ENCODE results near the gene DCTD.

DCTD gene

DNA sequence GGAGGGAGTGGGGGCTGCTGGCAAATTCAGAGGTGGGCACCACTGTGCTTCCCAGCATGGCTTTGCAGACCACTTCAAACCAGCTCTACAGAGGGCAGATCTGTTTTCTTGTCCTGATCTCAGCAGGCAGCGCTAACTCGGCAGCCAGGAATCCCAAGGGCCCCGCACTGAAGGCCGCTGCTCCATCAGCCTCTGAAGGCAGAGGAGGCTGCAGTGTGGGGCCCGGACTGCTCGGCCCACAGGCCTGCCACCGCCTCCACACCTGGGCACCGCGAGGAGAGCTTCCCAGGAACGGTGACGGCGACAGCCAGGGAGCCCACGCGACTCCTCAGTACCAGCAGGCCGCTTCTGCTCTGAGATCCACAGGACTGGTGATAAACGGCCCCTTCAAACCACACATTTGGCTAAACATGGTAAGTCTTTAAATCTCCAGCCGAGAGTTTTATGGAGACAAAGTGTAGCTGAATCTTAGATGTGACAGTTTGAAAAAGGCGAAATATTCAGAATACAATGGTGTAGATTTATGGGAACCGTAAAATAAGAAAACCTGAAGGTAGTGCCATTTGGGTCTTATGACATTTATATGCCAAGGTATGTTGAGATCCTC, 23.6 kb downstream of the DCTD start:
- no peak for DNase-seq (ENCODE audit: low read depth in 2 of 2)

DNA sequence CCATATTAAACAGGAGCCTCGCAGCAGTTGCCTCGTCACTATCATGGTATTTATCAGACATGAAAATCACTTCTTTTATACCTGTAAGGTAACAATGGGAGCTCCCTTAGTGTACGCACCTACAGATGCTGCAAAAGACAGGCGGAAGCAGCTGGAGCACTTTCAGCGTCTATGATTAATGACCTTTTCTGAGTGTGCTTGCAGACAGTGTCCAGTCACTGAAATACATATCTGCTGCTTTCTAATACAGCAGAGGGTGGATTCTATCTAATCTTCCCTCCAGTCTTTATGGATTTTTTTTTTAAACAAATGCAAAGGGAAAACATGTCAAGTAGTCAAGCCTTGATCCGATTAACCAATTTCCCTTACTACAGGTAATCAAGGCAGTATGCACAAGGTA, 24.1 kb downstream of the DCTD start:
- no peak for DNase-seq (ENCODE audit: low read depth in 2 of 2)

DNA sequence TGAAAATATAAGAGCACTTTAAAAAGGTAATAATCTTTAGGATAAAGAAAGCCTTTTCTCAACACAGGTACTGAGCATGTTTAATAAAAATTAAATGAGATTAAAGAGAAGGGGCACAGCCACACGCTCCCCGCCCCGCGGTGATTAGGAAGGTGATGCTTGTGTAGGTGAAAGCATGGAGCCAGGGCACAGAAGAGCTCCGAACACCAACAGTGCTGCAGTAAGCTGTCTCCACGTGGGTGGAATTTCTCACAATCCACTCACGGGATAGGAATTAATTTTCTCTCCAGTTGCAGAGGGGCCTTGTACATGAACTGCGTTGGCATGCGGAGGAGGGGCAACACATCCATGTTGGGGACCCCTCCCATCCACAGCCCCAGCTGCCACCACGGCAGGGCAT, 27.0 kb downstream of the DCTD start:
- no peak for DNase-seq (ENCODE audit: low read depth in 2 of 2)

DNA sequence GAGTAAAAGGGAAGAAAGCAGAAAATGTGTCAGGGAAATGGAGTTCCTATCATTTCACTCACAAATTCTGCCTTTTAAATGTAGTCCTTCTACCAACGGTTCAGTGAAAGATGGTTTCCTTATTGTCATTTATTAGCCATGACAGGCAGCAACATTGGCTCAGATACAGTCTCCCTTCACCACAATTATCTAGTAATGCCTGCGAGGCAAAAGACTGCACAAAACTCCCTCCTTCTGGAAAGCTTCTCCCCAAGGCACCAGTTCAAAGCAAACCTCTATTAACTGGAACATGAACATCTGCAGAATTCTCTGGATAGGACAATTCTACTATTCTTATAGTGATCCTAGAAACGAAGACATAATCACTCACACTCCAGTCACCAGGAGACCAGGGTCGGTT, 28.3 kb downstream of the DCTD start:
- DNase-seq (ENCODE audit: low read depth in 2 of 2) = no peak

DNA sequence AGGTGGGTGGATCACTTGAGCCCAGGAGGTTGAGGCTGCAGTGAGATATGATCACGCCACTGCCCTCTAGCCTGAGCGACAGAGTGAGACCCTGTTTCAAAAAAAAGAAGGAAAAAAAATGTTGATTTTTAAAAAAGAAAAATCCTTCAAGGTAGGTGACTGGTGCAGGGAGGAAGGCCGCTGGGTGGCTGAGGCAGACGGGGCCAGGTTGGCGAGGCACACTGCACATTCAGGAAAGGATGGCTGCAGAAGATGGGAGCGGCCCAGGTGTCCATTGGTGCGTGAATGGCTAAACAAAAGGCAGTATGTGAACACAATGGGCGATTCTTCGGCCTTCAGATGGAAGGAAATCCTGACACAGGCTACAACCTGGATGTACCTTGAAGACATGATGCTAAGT, 30.4 kb downstream of the DCTD start:
- DNase-seq (ENCODE audit: low read depth in 2 of 2) = no peak

DNA sequence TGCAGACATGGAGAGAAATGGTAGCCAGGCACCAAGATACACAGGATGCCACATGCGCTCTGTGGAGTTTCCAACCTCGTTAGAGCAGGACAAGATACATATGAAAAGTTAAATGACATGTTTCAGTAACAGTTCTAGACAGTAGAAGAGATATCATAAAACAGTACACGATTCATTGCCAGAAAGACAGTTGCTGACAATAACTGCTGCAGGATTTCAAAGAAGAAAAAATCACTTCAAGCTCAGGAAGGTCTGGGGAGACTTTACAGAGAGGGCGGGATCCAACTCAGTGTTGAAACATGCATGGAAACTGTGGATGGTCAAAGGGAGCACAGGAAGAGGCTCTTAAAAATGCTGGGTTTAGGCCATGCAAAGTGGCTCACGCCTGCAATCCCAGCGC, 31.0 kb downstream of the DCTD start:
- no peak for DNase-seq (ENCODE audit: low read depth in 2 of 2)

DNA sequence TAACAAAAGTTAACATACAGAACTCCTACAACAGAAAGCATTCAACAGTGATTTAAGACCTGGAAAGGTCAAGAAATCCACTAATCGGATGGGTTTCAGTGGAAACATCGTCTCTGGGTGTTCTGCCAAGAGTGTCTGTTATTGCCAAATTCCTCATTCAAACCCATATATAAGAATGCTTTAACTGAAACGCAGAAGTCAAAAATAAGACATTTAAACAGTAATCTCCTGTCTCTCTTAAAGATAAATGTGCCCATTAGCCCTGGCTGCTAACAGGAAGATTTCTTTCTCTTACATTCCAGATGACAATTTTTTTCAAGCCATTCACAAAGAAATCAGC, 31.5 kb downstream of the DCTD start:
- no peak for DNase-seq (ENCODE audit: low read depth in 2 of 2)

DNA sequence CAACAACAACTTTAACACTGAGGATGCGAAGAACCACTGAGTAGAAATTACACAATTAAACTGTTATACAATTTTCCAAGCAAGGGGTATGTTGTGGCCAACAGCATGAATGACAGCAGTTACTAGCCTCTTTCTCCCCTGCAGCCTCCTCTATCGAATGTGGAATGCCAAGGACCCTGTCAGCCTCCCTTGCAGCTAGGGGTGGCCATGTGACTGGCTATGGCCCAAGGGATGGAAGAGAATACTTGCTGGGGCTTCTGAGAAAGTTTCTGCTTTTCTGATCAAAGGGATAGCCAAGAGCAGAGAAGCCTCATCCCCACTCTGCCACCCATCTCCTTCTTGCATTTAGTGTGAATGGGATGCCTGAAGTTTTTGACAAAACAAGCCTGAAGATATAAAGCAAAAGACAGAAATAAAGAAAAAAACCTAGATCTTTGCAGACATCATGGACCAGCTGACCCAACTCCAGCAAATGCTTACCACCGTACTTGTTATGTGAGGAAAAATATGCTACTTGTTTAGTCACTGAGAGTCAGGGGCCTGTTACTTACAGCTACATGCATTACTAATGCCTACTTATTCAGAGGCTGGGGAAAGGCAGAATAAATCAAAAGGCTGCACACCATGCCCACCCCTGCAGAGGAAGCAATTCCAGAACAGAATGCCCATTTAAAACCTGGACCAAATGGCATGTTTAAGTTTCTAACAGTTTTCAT, 32.0 kb downstream of the DCTD start:
- no peak for DNase-seq (ENCODE audit: low read depth in 2 of 2)

DNA sequence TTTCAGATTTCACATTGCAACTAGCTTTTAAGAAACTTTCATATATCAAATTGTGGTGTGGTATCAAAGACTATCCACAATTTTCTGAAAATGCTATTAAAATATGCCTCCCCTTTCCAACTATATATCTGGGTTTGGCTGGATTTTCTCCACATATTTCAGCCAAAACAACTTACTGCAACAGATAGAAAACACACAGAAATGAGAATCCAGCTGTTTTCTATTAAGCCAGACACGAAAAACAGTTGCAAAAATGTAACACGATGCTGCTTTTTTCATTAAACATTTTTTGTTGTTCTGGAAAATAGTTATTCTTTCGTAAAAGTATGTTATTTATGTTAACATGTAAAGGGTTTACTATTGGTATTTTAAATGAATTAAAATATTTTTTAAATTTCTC, 33.1 kb downstream of the DCTD start:
- DNase-seq (ENCODE audit: low read depth in 2 of 2) = no peak

DNA sequence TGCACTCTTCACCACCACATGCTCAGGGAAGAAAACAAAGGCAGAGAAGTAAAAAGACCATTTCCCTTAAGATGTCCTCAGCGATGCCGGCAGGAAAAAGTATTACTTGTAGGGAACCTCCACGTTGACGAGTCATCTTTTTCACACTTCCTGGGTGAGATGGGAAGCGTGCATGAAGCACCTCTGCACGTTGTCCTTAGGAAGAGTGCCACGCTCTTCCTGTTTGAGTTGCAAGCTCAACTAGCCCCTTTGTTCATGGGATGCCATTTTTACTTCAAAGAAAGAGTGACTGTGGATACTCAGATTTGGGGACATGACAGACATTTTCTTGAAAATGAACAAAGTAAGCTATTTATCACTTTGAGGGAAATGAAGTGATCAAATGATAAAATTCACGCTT, 33.8 kb downstream of the DCTD start:
- DNase-seq (ENCODE audit: low read depth in 2 of 2) = no peak

DNA sequence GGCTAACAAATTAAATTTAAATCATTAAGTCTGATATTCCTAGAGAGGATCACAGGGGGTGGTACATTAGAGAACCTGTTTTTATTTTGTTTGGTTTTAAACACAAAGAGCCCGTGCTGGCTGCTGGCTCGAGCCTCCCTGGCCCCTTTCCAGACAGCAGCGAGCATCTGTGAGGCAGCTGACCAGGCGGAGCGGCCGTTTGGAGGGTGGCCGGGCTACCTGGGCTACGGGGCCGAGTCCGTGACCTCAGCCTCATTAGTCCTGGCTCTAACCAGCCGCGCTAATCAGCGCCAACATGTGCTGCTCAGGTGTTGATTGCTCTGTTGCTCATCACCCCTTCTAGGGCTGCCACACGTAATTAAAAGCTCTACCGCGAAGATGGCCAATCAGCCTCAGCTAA, 35.3 kb downstream of the DCTD start:
- no peak for DNase-seq (ENCODE audit: low read depth in 2 of 2)

DNA sequence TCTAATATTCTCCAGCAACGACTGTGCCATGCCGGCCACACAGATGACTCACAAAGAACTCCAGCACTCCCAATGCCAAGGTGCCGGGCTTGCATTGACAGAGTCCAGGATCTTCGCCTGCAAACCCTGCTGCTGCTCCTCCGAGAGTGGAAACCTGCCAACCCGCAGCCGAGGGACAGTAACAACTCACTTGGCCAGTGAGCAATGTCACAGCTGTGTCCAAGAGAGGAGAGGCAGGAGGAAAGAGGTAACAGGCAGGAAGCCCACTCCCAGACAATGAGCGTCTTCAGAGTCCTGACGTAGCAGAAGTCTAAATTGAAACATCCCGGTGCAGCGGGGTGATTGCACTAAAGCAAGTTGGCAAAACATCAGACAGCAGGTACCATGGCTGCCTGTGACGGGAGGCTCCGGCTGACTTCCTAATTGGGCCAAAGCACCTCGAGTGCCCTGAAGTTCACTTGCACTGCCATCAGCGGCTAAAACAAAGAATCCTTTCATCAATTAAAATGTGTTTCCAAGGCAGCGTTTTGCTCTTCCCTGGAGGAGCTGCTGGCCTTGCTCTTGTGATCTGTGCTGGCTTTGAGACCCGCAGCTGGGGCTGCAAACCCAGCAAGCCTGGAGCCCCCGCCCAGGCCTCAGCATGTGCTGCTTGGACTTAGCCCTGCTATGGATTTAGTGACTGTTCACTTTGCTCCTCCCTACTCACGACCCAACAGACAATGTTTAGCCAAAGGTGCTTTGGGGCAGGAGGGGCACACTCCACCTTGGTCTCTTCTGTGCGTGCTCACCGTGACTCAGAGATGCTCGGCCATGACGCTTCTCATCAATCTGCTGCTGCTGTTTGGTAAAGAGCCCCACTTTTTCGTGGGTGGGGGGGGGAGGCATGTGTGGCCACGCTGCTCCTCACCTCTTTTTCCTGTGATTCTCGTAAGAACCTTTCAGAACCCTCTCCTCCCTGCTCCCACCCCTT, 36.5 kb downstream of the DCTD start:
- no peak for DNase-seq (ENCODE audit: low read depth in 2 of 2)

DNA sequence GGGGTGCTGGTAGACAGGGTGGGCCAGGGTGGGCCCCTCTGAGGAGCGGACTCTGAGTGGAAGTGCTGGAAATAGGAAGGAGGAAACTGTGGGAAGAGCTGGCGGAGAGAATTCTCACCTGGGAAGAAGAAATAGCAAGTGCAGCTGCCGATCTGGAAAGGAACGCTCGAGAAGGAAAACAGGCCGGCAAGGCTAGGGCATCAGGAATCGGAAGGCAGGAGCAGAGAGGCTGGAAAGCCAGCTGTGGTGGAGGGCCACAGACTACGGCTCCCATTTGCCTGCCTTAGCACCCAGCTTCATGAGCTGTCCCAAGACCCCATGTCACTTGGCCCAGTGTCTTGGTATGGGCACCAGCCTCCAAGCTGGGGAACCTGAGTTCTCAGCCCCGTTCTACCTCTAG, 37.3 kb downstream of the DCTD start:
- DNase-seq (ENCODE audit: low read depth in 2 of 2) = no peak

DNA sequence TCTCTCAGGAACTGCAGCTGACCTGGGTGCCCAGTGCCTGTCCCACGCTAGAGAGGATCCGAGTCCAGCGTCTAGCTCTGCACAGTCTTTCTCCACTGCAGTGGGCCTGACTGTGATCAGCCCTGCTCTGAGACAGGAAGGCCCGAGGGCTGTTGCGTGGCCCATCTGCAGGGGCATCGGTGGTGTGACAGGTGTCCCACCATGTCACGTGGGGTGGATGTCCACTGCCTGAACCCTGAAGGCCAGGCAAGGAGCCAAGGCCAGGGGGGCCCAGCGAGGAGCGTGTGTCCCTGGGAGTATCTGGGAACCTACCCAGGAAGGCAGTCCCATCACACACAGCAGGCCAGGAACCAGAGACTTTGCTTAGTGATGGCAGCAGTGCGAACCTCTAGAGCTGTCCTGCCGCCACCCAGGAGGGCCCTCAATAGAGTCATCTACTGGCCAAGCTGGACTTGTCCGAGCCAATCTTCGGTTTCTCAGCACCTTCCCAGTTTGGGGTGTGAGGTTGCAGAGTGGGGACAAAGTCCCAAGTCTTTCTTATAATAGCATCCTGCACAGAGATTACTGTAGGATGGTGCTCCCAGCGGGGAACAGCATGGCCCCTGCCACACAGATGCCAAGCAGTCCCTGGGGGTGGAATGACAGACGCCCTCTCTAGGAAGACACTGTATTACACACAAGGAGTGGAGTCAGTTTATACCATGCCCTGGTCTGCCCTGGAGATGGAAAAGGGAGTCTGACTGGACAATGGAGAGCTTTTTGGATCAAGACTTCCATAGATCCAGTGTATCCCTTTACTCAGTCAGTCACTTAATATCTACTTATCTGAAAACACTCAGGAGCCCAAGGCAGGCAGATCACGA, 38.3 kb downstream of the DCTD start:
- DNase-seq (ENCODE audit: low read depth in 2 of 2) = no peak

DNA sequence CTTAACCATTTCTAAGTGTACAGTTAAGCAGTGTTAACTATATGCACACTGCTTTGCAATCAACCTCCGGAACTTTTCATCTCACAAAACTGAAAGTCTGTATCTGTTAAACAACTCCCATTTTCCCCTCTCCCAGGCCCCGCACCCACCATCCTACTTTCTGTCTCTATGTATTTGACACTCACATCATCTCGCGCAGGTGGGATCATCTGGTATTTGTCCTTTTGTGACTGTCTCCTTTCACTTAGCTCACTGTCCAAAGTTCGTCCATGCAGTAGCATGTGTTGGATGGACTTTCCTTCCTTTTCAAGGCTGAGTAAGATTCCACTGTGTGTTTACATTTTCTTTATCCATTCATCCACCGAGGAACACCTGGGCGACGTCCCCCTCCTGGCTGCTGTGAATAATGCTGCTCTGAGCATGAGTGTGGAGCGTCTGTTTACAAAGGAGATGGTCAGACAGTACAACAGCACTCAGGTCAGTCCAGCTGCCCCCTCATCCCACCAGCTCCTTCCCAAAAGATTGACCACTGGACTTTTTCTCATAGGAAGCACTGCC, 39.8 kb downstream of the DCTD start:
- DNase-seq (ENCODE audit: low read depth in 2 of 2) = no peak

DNA sequence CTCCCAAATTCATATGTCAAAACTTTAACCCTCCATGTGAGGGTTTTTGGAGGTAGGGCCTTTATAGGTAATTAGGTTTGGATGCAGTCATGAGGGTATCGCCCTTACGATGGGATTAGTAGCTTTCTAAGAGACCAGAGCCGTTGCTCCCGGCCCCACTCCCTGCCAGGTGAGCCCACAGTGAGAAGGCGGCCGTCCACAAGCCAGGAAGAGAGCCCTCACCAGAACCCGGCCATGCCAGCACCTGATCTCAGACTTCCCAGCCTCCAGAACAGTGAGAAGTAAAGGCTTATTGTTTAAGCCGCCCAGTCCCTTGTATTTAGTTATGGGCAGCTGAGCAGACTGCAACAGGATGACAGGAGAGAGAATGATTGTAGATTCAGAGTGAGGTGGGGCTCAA, 40.8 kb downstream of the DCTD start:
- DNase-seq (ENCODE audit: low read depth in 2 of 2) = no peak

DNA sequence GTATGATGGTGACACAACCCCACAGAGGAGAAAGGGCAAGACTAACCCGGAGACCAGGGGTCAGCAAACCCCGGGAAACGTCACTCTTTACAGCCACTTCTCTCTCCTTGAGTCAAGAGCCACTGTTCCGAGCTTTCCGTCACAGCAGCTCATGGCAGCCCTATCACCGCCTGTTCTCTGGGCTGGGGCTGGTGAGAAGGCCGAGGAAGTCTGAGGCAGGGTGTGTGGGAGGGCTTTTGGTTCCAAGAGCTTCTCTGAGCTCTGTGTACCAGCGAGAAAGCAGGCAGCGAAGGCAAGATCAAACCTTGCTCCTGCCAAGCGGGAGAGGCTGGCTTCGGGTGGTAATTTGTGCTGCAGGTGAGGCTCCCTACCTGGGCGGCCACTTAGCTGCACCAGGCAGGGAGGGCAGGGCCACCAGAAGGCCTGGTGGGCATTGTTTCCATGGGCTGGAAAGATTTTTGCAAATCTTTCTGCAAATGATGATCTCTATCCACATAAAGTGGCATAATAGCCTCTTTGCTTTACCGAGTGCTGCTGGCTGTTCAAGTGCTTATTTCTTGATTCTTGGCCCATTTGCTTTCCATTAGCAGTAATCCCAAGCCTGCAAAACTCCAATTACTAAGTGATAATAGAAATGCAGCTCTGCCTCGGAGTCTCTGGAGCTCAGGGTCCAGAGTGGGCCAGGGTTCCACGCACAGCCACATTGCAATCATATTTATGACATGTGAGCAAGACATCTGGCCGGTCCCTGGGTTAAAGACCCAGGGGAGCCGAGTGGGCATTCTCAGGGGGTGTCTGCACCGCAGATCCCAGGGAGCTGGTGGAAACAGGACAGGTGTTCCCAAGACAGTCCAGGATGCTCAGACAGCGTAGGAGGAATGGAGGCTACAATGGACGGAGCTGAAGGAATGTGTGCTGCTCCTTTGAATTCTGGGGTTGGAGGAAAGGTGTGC, 41.5 kb downstream of the DCTD start:
- DNase-seq (ENCODE audit: low read depth in 2 of 2) = no peak

DNA sequence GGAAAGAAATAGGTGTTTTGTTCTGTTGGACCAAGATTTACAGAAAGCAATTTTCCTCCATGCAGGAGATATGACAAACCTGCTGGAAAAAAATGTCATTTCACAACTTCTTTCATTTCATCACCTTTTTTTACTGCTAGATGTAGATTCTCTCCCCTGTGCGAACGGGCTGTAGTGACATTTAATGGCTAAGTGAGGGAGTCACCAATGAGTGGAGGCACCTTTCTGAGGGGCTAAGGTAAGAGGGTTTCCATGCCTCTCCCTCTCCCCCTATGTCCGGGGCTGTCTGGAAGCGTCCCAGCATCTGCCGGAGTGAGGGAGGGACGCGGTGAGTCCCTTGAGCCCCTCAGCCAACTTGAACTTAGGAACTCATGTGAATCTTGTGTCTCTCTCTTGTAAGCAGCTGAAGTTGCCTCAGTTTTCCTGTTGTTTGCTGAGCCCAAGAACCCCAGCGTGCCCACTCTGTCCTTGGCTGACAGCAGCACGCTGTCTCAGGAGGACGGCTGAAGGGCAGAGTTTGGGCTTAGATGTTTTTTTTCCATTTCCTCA, 42.3 kb downstream of the DCTD start:
- no peak for DNase-seq (ENCODE audit: low read depth in 2 of 2)

DNA sequence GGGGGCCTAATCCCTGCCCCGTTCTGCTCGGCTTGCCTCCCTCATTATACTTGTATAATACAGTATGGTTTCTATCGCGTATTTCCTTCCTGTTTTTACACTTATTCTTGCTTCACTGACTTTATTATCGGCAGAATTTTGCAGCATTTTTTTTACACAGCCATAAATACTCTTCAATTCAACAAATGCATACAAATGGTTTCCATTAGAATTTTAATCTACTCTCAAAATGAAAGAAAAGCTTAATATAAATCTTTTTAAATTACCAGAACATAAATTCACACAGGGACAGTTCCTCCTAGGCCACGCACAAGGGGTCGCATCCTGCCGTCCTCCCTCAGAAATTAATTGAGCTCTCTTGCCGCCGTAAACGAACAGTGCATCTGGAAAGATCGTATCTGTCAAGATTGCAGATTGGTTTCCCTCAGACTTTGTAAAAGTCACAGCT, 42.9 kb downstream of the DCTD start:
- no peak for DNase-seq (ENCODE audit: low read depth in 2 of 2)

DNA sequence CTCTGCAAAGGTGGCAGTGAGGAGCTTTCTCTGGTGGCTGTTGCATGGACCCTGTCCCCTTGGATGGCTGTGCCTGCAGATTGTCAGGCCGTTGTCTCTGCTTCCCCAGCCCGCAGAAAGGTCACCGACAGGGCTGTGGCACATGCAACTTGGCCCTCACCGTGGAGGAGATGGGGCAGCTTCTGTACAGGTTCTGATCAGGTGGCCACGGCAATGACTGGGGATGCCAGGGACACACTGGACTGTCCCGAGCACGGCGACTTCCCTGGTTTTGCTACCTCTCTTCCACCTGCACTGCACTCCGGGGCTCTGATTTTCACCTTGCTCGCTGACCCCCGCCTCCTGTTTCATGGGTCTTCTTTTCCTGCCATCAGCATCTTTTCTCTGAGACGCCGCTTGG, 43.5 kb downstream of the DCTD start:
- no peak for DNase-seq (ENCODE audit: low read depth in 2 of 2)

Data from stimulated activated CD8-positive, alpha-beta memory T cell treated with anti-CD3 and anti-CD28 coated beads, Interleukin-2, amount 100 ng/mL, for 1 hour (primary cell).